SK-N-DZ (cell line): ENCODE measurements around the gene GOLT1A. TPM values are rescaled to one million over a fixed set of nuclear protein-coding genes. Genes with fewer than 3 reads are reported as not detected.
A peak's percentile ranks its signal among the peaks of the same experiment; 100 is the strongest.

Experiments used
- DNase-seq: peaks from one replicate; pipeline ENCODE4 v3.0.0-alpha.2; 2015; ENCODE audit warnings: low spot score
- polyA plus RNA-seq, 2 experiments: library from polyadenylated mRNA; depleted of rRNA; stranded (reverse); fragments of >200 nt; gene quantifications; 2 replicates each; pipeline ENCODE4 v1.2.3, GENCODE V29; 2014

Gene GOLT1A, protein sequence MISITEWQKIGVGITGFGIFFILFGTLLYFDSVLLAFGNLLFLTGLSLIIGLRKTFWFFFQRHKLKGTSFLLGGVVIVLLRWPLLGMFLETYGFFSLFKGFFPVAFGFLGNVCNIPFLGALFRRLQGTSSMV
- polyA plus RNA-seq (2014; cell fraction: cytosol; rRNA removed), result not detected in 2 replicates
- not detected in 2 replicates for polyA plus RNA-seq (2014; cell fraction: nucleus; rRNA removed)

DNA sequence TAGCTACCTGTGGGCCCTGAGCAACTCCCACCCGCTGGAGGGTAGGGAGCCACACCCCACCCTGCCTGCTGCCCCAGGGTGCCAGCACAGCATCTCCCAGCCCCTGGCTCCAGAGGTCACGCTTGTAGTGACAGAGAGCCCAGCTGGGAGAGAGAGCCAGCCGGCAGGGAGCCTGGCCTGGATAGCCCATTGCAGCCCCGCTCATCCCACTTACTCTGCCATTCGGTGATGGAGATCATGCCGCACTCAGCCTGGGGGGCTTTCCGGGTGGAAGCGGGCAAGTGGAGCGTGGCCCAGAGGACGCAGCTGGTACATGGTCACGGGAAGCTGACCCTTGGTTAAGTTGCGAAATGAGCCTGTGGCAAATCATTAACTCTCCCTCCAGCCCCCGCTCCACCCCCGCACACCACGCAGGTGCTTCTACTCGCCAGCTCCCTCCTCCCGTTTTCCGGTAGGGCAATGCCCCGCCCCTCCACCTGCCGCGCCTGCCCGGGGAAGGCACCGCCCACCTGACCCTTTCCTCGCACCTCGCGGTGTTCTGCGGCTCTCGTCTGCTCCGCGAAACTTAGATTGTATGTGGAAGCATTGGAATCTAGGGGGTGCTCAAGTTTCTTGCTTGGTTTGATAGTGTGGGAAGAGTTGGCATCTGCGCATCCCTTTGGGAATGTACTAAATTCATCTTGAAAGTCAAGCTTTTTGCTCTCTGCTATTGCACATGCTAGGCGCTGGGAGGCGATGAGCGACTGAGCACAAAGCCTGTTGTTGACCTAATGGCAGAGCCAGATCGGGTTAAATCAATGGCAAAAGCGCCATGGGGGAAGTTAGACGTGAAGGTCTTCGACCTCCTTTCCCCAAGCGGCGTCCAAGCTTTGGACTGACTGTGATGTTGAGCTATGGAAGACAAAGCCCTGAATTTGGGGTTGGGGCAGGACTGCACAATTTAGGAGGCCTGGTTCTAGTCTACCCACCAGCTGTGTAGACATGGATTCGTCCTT lies at the start of gene GOLT1A:
GOLT1A (minus strand) TSS at position 321 of the 995 bp plus-strand sequence; CDS start at position 239, 82 bp downstream.
- DNase-seq, result peak; percentile 73

GRCh38 chr1:204263254-204263910 lies 49.6 kb upstream of the GOLT1A start:
- DNase-seq, result peak; percentile 39

GRCh38 chr1:204262506-204263253 lies 48.9 kb upstream of the GOLT1A start:
- no peak for DNase-seq

- DNase-seq, result no peak
These were observed 48.1 kb upstream of the GOLT1A start for GRCh38 chr1:204261746-204262505.

- no peak for DNase-seq
These were observed 47.5 kb upstream of the GOLT1A start for GRCh38 chr1:204261266-204261665.

GRCh38 chr1:204260601-204261197 lies 46.9 kb upstream of the GOLT1A start:
- no peak for DNase-seq

- DNase-seq, result no peak
These were observed 46.0 kb upstream of the GOLT1A start for GRCh38 chr1:204259782-204260181.

DNA sequence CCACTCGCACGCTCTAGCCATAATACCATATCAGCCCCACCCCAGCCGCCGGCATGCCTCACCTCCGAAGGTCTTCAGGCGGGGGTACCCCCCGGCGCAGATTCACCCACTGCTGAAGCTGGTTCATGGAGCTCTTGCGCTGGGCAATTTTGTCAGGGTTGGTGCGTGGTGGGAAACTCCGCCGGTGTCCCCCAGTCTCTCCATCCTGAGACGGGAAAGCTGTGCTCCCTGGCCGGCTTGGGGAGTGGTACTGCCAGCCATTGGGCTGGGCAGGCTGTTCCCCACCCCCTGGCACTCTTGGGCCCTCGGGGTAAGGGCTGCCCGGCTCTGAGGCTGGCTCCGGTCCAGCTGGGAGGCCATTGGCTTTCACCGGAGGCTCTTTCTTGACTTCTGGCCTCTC lies 45.4 kb upstream of the GOLT1A start:
- DNase-seq, result no peak

GRCh38 chr1:204258213-204259115 lies 44.7 kb upstream of the GOLT1A start:
- DNase-seq, result peak; percentile 78

DNA sequence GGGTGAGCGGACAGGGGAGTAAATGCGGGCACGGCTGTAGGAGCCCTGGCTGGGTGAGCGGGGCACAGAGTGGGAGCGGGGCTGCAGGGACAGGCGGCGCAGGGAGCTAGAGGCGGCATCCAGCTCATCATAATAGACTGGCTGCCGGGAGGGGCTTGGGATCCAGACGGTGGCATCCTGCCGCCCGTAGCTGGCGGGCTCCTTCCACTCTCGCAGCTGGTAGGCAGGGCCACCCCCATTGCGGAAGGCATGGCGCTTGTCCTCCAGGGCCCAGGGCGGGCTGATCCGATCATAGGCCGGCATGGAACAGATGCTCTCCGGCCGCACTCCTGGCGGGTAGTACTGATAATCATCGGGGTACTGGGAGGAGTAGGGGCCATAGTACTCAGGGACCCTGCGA lies 43.7 kb upstream of the GOLT1A start:
- no peak for DNase-seq

DNA sequence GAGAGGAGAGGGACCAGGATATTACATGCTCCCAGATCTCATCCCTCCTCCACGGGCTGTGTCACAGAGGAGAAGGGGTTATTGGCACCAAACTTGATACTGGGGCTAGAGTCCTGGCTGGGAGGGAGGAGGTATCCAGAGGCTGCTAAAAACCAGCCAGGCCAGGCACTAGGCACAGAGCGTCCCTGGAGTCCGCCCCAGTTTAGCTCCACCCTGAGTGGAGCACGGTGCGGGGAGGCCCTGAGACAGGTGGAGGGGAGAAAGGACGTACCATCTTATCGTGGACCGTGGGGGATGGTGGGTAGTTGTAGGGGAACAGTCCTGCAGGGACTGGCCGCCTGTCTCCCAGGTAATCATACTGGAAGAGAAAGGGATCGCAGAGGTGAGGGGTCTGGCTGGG lies 42.7 kb upstream of the GOLT1A start:
- DNase-seq, result no peak

- DNase-seq, result no peak
These were observed 42.2 kb upstream of the GOLT1A start for GRCh38 chr1:204255966-204256365.

DNA sequence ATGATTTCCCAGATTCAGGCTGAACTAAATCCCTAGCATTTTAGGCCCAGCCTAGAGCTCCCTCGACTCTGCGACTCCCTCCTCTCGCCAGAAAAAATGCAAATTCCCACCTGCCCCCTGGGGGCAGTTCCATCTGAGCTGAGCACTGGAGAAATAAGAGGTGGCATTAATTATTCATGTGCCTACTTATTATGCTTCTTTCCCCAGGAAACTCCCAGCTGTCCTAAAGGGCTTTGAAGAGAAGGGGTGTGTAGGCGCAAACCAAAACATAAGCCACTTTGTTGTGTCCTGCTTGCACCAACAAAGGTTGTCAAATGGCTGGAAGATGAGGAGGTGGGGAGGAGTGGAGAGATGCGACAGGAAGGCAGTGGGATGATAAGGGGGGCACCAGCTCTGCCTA lies 41.4 kb upstream of the GOLT1A start:
- DNase-seq, result no peak

GRCh38 chr1:204254031-204254661 lies 40.4 kb upstream of the GOLT1A start:
- no peak for DNase-seq

DNA sequence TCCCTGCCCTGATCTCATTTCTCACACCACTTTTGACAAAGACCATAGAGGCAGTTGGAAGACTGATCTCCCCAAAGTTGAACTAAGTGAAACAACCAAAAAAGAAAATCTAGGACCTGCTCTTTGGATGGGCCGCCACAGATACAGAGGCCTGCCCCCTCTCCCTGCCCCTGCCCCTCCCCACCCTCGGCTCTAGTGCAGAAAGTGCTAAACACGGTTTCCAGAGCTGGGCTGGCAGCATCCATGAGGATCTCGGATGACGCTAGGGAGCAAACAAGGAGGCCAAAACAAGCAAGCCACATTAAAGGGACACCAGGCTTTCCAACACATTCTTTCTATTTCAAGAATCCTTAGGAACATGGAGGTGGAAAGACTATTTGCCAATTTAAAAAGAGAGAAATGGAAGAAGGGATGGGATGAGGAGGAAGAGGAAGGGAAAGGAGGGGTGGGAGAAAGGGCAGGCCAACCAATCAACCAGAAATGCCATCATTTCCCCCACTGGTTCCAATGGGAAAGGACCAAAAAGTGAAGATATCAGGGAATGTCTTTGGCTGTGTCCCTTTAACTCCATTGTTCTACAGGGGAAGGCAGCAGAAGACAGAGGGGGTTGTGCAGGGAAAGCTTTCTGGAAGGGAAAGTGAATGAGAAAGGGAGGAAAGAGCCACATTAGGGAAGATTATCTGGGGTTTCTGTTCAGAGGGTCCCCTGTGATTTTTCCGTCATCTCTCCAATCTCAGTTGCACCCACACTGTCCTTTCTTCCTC lies 38.3 kb upstream of the GOLT1A start:
- no peak for DNase-seq

DNA sequence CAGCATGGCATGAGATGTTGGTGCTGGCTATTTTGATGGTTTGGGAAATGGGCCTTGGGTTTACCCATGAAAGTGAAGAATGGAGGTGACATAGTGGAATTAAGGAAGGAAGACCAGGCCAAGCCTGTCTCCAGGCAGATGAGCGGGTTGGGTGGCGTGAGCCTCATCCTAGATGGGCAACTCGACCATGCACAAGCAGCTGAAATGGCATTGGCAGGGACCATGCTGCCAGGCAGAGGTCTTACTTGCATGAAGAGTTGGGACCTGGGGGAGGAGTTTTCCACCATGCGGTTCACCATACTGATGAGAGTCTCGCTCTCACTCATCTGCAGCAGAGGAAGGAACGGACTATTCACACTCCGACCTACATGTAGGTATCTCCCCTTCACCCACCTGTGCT lies 37.5 kb upstream of the GOLT1A start:
- no peak for DNase-seq

GRCh38 chr1:204250428-204251030 lies 36.7 kb upstream of the GOLT1A start:
- DNase-seq, result no peak
